Nephron progenitor cell (in vitro differentiated cells): ENCODE results near the gene MUC4.

ENCODE experiments used
- DNase-seq: peaks from one replicate; pipeline ENCODE4 v3.0.0; 2021
- H3K27ac Mint-ChIP-seq: 2 replicates; pipeline ENCODE4 v1.8.0; 2021; ENCODE audit warnings: mild to moderate bottlenecking, moderate library complexity, mixed read lengths
- H3K27me3 Mint-ChIP-seq: 2 replicates; pipeline ENCODE4 v1.8.0; 2021; ENCODE audit warnings: mild to moderate bottlenecking, low read depth, mixed read lengths; ENCODE audit not compliant: poor library complexity
- H3K36me3 Mint-ChIP-seq: 2 replicates; pipeline ENCODE4 v1.8.0; 2021; ENCODE audit warnings: low read depth, mixed read lengths
- H3K4me1 Mint-ChIP-seq: 2 replicates; pipeline ENCODE4 v1.8.0; 2021; ENCODE audit warnings: mixed read lengths
- H3K4me3 Mint-ChIP-seq: 2 replicates; pipeline ENCODE4 v1.8.0; 2021; ENCODE audit warnings: mild to moderate bottlenecking, moderate library complexity, mixed read lengths
- H3K9me3 Mint-ChIP-seq: 2 replicates; pipeline ENCODE4 v1.8.0; 2021; ENCODE audit warnings: mild to moderate bottlenecking, moderate library complexity, mixed read lengths
- TF ChIP-seq, protein P1 (sequence below): fragments of 200-600 bp; sonication (generic); IDR thresholded peaks from 2 replicates; pipeline ENCODE4 v1.5.0; 2021; ENCODE audit warnings: antibody characterized with exemption

Gene MUC4

DNA sequence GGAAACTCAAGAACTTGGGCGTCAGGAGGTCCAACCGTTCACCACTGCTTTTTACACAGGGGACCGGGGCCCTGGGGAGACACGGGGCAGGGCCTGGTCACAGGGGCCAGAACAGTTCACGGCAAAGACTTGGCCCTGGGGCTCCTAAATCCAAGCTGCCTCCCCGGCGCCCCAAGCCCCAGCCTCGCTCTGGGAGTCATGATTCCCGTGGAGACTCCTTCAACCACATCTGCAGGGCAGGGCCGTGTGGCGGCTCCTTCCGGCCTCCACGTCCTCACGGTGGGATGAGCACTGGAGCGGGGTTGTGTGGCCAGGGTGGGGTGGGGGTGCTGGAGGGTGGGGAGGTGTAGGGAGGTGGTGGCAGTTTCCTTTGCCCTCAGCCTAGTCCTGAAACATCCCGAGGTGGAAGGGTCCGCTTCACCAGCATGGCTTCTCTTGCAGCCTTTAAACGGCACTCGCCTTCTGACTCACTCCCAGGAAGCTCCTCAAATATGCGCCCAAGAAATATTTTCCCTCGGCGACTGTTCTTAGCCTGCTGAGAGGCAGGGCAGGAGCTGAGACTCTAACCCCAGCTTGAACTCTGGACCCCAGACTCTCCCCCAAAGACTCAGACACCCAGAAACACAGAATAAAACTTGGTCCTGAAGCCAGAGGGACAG, 1.8 kb downstream of the MUC4 start:
- Mint-ChIP-seq H3K4me3 (peak overlapping the region; percentile 41), H3K4me1 (peaks cover 62% of the 10 kb centered on the region), H3K27ac (no peak overlapping the region), H3K36me3 (no peaks in the 10 kb centered on the region), H3K9me3 (no peaks in the 10 kb centered on the region), H3K27me3 (peaks cover 36% of the 10 kb centered on the region)
- TF ChIP-seq, protein P1, sequence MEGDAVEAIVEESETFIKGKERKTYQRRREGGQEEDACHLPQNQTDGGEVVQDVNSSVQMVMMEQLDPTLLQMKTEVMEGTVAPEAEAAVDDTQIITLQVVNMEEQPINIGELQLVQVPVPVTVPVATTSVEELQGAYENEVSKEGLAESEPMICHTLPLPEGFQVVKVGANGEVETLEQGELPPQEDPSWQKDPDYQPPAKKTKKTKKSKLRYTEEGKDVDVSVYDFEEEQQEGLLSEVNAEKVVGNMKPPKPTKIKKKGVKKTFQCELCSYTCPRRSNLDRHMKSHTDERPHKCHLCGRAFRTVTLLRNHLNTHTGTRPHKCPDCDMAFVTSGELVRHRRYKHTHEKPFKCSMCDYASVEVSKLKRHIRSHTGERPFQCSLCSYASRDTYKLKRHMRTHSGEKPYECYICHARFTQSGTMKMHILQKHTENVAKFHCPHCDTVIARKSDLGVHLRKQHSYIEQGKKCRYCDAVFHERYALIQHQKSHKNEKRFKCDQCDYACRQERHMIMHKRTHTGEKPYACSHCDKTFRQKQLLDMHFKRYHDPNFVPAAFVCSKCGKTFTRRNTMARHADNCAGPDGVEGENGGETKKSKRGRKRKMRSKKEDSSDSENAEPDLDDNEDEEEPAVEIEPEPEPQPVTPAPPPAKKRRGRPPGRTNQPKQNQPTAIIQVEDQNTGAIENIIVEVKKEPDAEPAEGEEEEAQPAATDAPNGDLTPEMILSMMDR = no peak
- no peak for DNase-seq

DNA sequence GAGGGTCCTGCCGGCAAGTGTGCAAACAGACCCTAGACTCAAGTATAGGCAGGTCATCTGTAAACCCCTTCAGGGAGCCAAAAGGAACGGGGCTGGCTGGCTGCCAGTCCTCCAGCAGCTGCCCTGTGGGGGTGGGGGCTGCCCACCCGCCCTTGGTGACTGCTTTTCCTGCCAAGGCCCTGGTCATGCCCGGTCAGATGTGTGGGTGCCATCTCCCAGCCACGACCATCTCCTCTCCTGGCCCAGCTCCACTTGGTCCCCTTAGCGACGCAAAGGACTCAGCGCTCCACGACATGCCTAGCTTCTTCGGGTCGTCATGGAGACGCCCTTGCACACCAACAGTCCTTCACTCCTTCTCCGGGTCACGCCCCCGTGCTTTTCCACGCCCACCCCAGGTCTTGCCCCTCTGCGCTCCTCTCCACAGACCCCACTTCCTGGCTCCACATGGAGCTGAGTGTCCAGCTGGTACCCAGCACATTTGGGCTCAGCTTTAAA, 2.4 kb downstream of the MUC4 start:
- no peak overlapping the region for H3K27ac Mint-ChIP-seq
- no peaks in the 10 kb centered on the region for H3K9me3 Mint-ChIP-seq

DNA sequence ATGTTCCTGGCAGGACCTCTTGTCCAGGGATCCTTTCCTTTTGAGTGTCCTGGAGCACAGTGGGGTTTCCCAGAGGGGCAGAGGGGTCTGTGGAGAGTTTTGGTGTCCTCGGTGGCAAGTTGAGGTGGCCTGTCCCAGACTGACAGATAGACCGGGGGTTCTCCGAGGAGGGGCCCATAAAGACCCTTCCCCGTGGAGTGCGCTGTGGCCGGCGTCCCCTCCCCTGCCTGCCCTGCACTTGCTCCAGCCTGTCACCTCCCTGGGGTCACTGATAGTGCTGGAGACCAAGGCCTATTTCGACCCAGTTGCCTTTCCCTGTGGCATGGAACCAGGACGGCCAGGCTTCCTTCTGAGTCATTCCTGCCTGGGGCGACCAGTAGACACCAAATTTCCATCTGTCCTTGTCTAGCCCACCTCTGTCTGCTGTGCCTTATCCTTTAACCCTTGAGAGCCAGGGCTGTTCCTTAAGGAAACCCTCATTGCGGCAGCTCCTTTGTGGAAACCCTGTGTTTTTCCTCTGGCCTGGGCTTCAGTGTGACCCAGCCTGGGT, 2.9 kb downstream of the MUC4 start:
- no peak for DNase-seq
- Mint-ChIP-seq H3K4me1 (peaks cover 71% of the 10 kb centered on the region), H3K9me3 (no peaks in the 10 kb centered on the region), H3K27me3 (peaks cover 31% of the 10 kb centered on the region), H3K27ac (no peak overlapping the region), H3K4me3 (no peak overlapping the region), H3K36me3 (no peaks in the 10 kb centered on the region)
- TF ChIP-seq, protein P1 = no peak

More for the DNA sequence above, 2.4 kb downstream of the MUC4 start:
- H3K36me3 Mint-ChIP-seq = no peaks in the 10 kb centered on the region
- DNase-seq = peak; percentile 41
- H3K4me1 Mint-ChIP-seq = peaks cover 66% of the 10 kb centered on the region
- H3K27me3 Mint-ChIP-seq = peaks cover 36% of the 10 kb centered on the region
- H3K4me3 Mint-ChIP-seq = peak overlapping the region; percentile 41
- TF ChIP-seq, protein P1 = no peak

DNA sequence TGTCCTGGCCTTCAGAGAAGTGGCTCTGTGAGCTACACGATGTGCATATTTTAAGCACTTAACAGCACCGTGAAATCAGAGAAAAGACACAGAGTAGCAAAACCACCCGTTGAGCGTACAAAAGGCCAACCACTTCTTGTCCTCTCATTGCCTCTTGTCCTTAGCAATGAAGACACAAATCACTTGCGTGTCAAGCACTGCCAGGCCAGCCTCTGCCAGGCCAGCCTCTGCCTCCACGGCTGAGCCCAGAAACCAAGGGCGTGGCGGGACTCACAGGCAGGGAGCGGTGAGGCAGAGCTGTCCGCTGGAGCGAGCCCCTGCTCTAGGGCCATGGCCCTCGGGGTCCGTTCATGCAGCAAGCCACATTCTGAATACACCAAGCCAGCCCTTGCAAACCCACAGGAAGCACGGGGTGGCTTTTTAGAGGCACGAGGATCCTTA, 4.0 kb downstream of the MUC4 start:
- Mint-ChIP-seq H3K4me3 (no peak overlapping the region), H3K4me1 (peaks cover 82% of the 10 kb centered on the region), H3K27me3 (peaks cover 25% of the 10 kb centered on the region), H3K36me3 (no peaks in the 10 kb centered on the region), H3K27ac (no peak overlapping the region), H3K9me3 (no peaks in the 10 kb centered on the region)
- peak; percentile 66 for DNase-seq
- TF ChIP-seq, protein P1 = no peak

DNA sequence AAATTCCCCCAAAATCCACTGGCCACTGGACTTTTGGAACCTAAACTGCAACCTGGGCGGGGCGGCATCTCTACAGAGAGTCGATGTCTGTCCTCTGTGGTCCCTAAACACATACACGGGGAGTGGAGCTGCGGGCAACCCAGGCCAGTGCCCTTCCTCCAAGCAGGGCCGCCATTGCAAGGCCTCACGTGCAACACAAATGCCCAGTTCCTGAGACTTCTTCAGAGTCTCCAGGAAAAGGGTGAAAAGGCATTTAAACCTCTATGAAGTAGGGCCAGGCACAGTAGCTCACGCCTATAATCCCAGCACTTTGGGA, 4.9 kb downstream of the MUC4 start:
- Mint-ChIP-seq H3K4me1 (peaks cover 88% of the 10 kb centered on the region), H3K9me3 (no peaks in the 10 kb centered on the region)

More for the DNA sequence above, 4.9 kb downstream of the MUC4 start:
- no peak for DNase-seq
- TF ChIP-seq, protein P1 = no peak
- no peak overlapping the region for H3K27ac Mint-ChIP-seq
- H3K27me3 Mint-ChIP-seq = peaks cover 23% of the 10 kb centered on the region
- H3K4me3 Mint-ChIP-seq = no peak overlapping the region
- no peaks in the 10 kb centered on the region for H3K36me3 Mint-ChIP-seq
